ENCODE data around the gene FHOD1.

DNA sequence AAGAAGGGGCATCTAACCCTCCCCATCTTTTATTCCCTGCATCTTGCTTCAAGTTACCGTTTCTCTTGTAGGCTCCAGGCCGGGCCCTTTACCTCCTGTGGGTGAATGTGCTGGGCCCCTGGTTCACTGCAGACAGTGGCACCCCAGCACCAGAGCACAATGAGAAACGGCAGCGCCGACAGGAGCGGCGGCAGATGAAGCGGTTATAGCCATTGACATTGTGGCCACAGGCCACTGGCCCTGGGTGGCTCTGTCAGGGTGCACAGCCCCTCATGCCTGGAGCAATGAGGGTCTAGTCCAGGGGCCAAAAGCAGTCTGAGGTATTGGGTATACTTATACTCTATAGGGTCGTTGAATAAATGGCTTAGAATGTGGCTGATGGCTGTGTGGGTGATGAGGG is 18.4 kb downstream of the FHOD1 start:
- no peak for TF ChIP-seq CTCF (IDR thresholded peaks at IDR 0.05)
- no peak for TF ChIP-seq NFIC (IDR thresholded peaks at IDR 0.05; ENCODE audit: borderline replicate concordance)
- TF ChIP-seq POLR2AphosphoS5 (IDR thresholded peaks at IDR 0.05; ENCODE audit: low read depth, low read length), result no peak
- TF ChIP-seq, protein P1, sequence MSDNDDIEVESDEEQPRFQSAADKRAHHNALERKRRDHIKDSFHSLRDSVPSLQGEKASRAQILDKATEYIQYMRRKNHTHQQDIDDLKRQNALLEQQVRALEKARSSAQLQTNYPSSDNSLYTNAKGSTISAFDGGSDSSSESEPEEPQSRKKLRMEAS (IDR thresholded peaks at IDR 0.05; ENCODE audit: low read depth), result no peak
- TF ChIP-seq SIN3A (IDR thresholded peaks at IDR 0.05; ENCODE audit: borderline replicate concordance, low read depth, low read length), result no peak
- TF ChIP-seq EP300 (IDR thresholded peaks at IDR 0.05; ENCODE audit: borderline replicate concordance in 1 of 2, low read depth in 1 of 2, low read length in 1 of 2), result no peak
- TF ChIP-seq RFX5 (IDR thresholded peaks at IDR 0.05; ENCODE audit: low read length), result no peak
- no peak for TF ChIP-seq EZH2phosphoT487 (IDR thresholded peaks at IDR 0.05; ENCODE audit: borderline replicate concordance, low read depth)
- no peak for TF ChIP-seq IRF3 (IDR thresholded peaks at IDR 0.05; ENCODE audit: low read depth, low read length)
- TF ChIP-seq RAD21 (IDR thresholded peaks at IDR 0.05; ENCODE audit: low read length), result no peak
- no peak for TF ChIP-seq TEAD4 (IDR thresholded peaks at IDR 0.05; ENCODE audit: borderline replicate concordance, insufficient read depth)
- TF ChIP-seq MEF2A (IDR thresholded peaks at IDR 0.05; ENCODE audit: borderline replicate concordance, low read depth), result no peak
- TF ChIP-seq RCOR1 (IDR thresholded peaks at IDR 0.05; ENCODE audit: low read length), result no peak
- no peak for TF ChIP-seq TCF12 (IDR thresholded peaks at IDR 0.05)
